Stomach (tissue), 9 donors: ENCODE results near the gene BDKRB1. TPM values are rescaled to one million over a fixed set of nuclear protein-coding genes. Genes with fewer than 3 reads are reported as not detected.

Experiments used
- DNase-seq, 2 donors: peaks; one replicate each; pipeline versions ENCODE4 v3.0.0 to v3.0.0-alpha.2; 2013 to 2019
- H3K27ac ChIP-seq, 5 donors: fragments of 200-600 bp in 4 of 5; sonication (generic) in 4 of 5; one replicate each; pipeline ENCODE4 v1.5.1; 2013 to 2019; ENCODE audit warnings: mild to moderate bottlenecking in 1 of 5, moderate library complexity in 1 of 5
- H3K27me3 ChIP-seq, 3 donors: fragments of 200-600 bp; sonication (generic); one replicate each; pipeline ENCODE4 v1.5.1; 2017 to 2019; ENCODE audit warnings: mixed run types in 1 of 3
- H3K36me3 ChIP-seq, 4 donors: fragments of 200-600 bp; sonication (generic); 1 replicate in 3 of 4; 2 replicates in 1 of 4; pipeline ENCODE4 v1.5.1; 2016 to 2019
- H3K4me1 ChIP-seq, 4 donors: fragments of 200-600 bp; sonication (generic); one replicate each; pipeline ENCODE4 v1.5.1; 2016 to 2019
- H3K4me3 ChIP-seq, 4 donors: fragments of 200-600 bp; sonication (generic) in 3 of 4; one replicate each; pipeline ENCODE4 v1.5.1; 2016 to 2019; ENCODE audit warnings: mild to moderate bottlenecking in 1 of 4
- H3K9me3 ChIP-seq, 4 donors: fragments of 200-600 bp; sonication (generic); one replicate each; pipeline ENCODE4 v1.5.1; 2016 to 2019
- EP300 ChIP-seq: sonication (generic); formaldehyde crosslinking; IDR thresholded peaks from one replicate; pipeline ENCODE4 v1.6.1; 2017; ENCODE audit warnings: antibody characterized with exemption
- POLR2A ChIP-seq, 4 donors: fragments of 450-650 bp; IDR thresholded peaks; one replicate each; pipeline ENCODE4 v1.6.1; 2016; ENCODE audit warnings: antibody characterized with exemption in 4 of 4, control low read depth in 2 of 4, mild to moderate bottlenecking in 1 of 4, moderate library complexity in 1 of 4
- POLR2AphosphoS5 ChIP-seq, 3 donors: sonication (generic); formaldehyde crosslinking; IDR thresholded peaks; one replicate each; pipeline ENCODE4 v1.6.1; 2016; ENCODE audit warnings: antibody characterized with exemption in 3 of 3
- WGBS, 5 donors: extraction: QIAGEN DNeasy Blood & Tissue Kit in 3 of 5; methylation state at CpG; one replicate each; pipeline versions ENCODE4 v1.1.5 to v1.1.7; 2013 to 2018; 5-methylcytosine and 5-hydroxymethylcytosine counted together
- intact Hi-C: fragments of 100-400 bp; cut with DNase I; formaldehyde crosslinking; loops from one replicate; pipeline ENCODE4 v1.15.1; 2023; ENCODE audit warnings: low total_unique reads
- polyA plus RNA-seq, 3 donors: library from polyadenylated mRNA; stranded (reverse); fragments of 200-250 nt; gene quantifications; one replicate each; pipeline ENCODE4 v1.2.3, GENCODE V29; 2013
- total RNA-seq, 5 donors: library from RNA; depleted of rRNA; stranded (reverse); fragments of >200 nt; gene quantifications; one replicate each; pipeline versions ENCODE4 v1.1.0 to v1.2.3, GENCODE V29; 2014 to 2016
- TF ChIP-seq, protein P1 (sequence below), 7 experiments: fragments of 450-650 bp in 4 of 7; fragments of 200-600 bp in 3 of 7; sonication (generic) in 3 of 7; IDR thresholded peaks; one replicate each; pipeline ENCODE4 v1.5.1; 2016 to 2019; ENCODE audit warnings: antibody characterized with exemption in 7 of 7, control low read depth in 2 of 7, mild to moderate bottlenecking in 1 of 7
- donor health status: healthy with polysubstance abuse.
- donor health status: Bipolar disorder and iron deficiency.
- donor health status: healthy.

BDKRB1 gene
- total and polyA plus RNA-seq, 8 donors, result 0.92 to 7.1 (median 4.2) TPM; not detected in 3

GRCh38 chr14:96264200-96264553 is 8.2 kb downstream of the BDKRB1 start:
- intact Hi-C loops, result no loop called here
- no peak for DNase-seq
- WGBS, 5 donors, result 92 to 94% (median 93%) methylated on average over 14 of the region's 14 CpGs
- TF ChIP-seq, protein P1, sequence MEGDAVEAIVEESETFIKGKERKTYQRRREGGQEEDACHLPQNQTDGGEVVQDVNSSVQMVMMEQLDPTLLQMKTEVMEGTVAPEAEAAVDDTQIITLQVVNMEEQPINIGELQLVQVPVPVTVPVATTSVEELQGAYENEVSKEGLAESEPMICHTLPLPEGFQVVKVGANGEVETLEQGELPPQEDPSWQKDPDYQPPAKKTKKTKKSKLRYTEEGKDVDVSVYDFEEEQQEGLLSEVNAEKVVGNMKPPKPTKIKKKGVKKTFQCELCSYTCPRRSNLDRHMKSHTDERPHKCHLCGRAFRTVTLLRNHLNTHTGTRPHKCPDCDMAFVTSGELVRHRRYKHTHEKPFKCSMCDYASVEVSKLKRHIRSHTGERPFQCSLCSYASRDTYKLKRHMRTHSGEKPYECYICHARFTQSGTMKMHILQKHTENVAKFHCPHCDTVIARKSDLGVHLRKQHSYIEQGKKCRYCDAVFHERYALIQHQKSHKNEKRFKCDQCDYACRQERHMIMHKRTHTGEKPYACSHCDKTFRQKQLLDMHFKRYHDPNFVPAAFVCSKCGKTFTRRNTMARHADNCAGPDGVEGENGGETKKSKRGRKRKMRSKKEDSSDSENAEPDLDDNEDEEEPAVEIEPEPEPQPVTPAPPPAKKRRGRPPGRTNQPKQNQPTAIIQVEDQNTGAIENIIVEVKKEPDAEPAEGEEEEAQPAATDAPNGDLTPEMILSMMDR (IDR thresholded peaks at IDR 0.05), result no peak
- TF ChIP-seq POLR2AphosphoS5 (IDR thresholded peaks at IDR 0.05) (no peak), POLR2A (IDR thresholded peaks at IDR 0.05) (no peak), EP300 (no peak)
- Histone ChIP-seq H3K4me1 (peaks cover 0 to 31% (median 11%) of the 10 kb centered on the region in 4 donors), H3K9me3 (no peaks in the 10 kb centered on the region), H3K27me3 (peaks cover 0 to 2% (median 0%) of the 10 kb centered on the region in 3 donors), H3K36me3 (no peaks in the 10 kb centered on the region), H3K27ac (no peak overlapping the region), H3K4me3 (no peak overlapping the region)

DNA sequence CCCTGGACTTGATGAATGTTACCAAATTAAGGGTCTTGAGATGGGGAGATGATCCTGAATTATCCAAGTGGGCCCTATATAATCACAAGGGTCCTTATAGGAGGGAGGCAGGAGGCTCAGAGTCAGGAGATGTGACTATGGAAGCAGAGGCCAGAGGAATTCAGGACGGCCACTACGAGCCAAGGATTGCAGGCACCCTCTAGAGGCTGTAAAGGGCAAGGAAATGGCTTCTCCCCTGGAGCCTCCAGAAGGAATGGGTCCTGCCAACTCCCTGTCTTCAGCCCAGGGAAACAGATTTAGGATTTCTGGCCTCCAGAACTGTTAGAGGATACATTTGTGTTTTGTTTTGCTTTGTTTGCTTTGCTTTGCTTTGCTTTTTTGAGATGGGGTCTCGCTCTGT is 8.8 kb downstream of the BDKRB1 start:
- H3K9me3 ChIP-seq, result no peaks in the 10 kb centered on the region
- TF ChIP-seq POLR2A (IDR thresholded peaks at IDR 0.05) (no peak), POLR2AphosphoS5 (IDR thresholded peaks at IDR 0.05) (no peak), EP300 (no peak)
- TF ChIP-seq, protein P1 (IDR thresholded peaks at IDR 0.05), result no peak
- intact Hi-C loops, result no loop called here
- no peak for DNase-seq
- no peak overlapping the region for H3K4me3 ChIP-seq
- 55 to 71% (median 63%) methylated on average over 3 of the region's 3 CpGs for WGBS, 5 donors
- H3K27me3 ChIP-seq, result peaks cover 0 to 2% (median 0%) of the 10 kb centered on the region in 3 donors
- peaks cover 0 to 36% (median 14%) of the 10 kb centered on the region in 4 donors for H3K4me1 ChIP-seq
- H3K36me3 ChIP-seq, result no peaks in the 10 kb centered on the region
- no peak overlapping the region for H3K27ac ChIP-seq

GRCh38 chr14:96265383-96266095 is 9.5 kb downstream of the BDKRB1 start:
- Histone ChIP-seq H3K4me3 (no peak overlapping the region), H3K9me3 (no peaks in the 10 kb centered on the region), H3K27me3 (no peaks in the 10 kb centered on the region), H3K36me3 (no peaks in the 10 kb centered on the region), H3K4me1 (peaks cover 0 to 36% (median 14%) of the 10 kb centered on the region in 4 donors), H3K27ac (no peak overlapping the region)
- TF ChIP-seq POLR2A (IDR thresholded peaks at IDR 0.05) (no peak), POLR2AphosphoS5 (IDR thresholded peaks at IDR 0.05) (no peak), EP300 (no peak)
- TF ChIP-seq, protein P1 (IDR thresholded peaks at IDR 0.05), result no peak
- peak in 1 of 2 donors; percentile 59 for DNase-seq
- intact Hi-C loops, result no loop called here
- WGBS, 5 donors, result 66 to 78% (median 68%) methylated on average over 16 of the region's 16 CpGs

DNA sequence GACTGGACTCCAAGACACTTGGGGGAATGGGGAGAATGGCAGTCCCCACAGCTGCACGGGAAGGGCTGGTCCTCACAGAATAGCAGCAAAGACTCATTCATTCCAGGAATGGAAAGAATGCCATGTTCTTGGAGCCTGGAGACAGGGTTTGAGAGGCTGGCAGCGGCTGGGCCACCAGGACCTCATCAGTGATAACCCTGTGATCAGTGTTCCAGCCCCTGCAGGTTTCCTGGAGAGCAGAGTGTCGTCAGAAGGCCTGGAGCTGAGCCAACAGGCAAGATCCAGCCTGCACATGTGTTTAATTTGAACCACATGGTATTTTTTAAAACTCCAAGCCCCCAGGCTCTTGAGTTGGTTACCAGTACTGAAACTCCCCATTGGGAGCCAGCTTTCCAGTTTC is 11.3 kb downstream of the BDKRB1 start:
- Histone ChIP-seq H3K27me3 (no peaks in the 10 kb centered on the region), H3K27ac (peak overlapping the region in 2 of 5 donors; percentile 12 to 24), H3K4me1 (peaks cover 0 to 23% (median 11%) of the 10 kb centered on the region in 4 donors), H3K36me3 (no peaks in the 10 kb centered on the region), H3K9me3 (peaks cover 0 to 15% (median 6%) of the 10 kb centered on the region in 4 donors), H3K4me3 (no peak overlapping the region)
- WGBS, 5 donors, result 15 to 34% (median 28%) methylated on average over 3 of the region's 3 CpGs
- TF ChIP-seq, protein P1 (IDR thresholded peaks at IDR 0.05), result no peak
- TF ChIP-seq POLR2AphosphoS5 (IDR thresholded peaks at IDR 0.05), result no peak
- TF ChIP-seq EP300, result no peak
- peak in 1 of 2 donors; percentile 75 for DNase-seq
- intact Hi-C loops, result no loop called here
